GM12865 (cell line): ENCODE measurements around the gene ATG10.

Experiments
- DNase-seq: peaks from one replicate; pipeline ENCODE4 v3.0.0; 2010; ENCODE audit warnings: low read depth
- H3K4me3 ChIP-seq: 2 replicates; pipeline ENCODE4 v1.5.1; 2011; ENCODE audit warnings: mild to moderate bottlenecking, low read depth, low read length, control low read depth
- TF ChIP-seq, protein P1 (sequence below): IDR thresholded peaks from 2 replicates; pipeline ENCODE4 v1.5.1; 2011; ENCODE audit warnings: low read length, control low read depth, low read depth, inconsistent platforms; ENCODE audit not compliant: insufficient read depth; ENCODE audit errors: missing control alignments

ATG10 gene

DNA sequence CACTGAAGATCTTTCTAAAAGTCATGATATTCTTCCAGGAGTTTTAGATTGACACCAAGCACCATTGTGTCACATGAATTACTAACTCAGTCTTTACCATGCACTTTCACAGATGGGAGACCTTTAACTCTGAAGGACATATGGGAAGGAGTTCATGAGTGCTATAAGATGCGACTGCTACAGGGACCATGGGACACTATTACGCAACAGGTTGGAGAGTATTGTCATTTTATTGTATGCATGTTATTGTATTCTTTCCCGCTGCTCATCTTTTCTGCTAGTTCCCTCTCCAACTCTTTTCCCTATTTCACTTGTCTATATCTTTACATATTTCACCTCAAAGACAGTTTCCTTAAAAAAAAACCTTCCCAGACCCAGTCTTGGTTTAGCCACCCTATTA, 206.6 kb downstream of the ATG10 start:
- DNase-seq = no peak
- TF ChIP-seq, protein P1, sequence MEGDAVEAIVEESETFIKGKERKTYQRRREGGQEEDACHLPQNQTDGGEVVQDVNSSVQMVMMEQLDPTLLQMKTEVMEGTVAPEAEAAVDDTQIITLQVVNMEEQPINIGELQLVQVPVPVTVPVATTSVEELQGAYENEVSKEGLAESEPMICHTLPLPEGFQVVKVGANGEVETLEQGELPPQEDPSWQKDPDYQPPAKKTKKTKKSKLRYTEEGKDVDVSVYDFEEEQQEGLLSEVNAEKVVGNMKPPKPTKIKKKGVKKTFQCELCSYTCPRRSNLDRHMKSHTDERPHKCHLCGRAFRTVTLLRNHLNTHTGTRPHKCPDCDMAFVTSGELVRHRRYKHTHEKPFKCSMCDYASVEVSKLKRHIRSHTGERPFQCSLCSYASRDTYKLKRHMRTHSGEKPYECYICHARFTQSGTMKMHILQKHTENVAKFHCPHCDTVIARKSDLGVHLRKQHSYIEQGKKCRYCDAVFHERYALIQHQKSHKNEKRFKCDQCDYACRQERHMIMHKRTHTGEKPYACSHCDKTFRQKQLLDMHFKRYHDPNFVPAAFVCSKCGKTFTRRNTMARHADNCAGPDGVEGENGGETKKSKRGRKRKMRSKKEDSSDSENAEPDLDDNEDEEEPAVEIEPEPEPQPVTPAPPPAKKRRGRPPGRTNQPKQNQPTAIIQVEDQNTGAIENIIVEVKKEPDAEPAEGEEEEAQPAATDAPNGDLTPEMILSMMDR = no peak

DNA sequence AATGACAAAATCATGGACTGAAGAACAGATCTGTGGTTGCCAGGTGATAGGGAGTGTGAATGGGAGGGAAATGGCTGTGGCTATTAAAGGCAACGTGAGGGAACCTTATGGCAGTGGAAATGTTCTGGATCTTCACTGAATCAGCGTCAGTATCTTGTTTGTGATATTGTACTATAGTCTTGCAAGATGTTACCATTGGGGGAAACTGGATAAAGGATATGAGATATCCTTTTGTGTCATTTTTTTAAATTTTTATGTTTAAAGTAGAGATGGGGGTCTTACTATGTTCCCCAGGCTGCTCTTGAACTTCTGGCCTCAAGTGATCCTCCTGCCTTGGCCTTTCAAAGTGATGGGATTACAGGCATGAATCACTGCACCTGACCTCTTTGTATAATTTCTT, 210.8 kb downstream of the ATG10 start:
- DNase-seq = no peak
- TF ChIP-seq, protein P1 = no peak
- no peak overlapping the region for H3K4me3 ChIP-seq

More for the DNA sequence above, 206.6 kb downstream of the ATG10 start:
- H3K4me3 ChIP-seq = no peak overlapping the region

DNA sequence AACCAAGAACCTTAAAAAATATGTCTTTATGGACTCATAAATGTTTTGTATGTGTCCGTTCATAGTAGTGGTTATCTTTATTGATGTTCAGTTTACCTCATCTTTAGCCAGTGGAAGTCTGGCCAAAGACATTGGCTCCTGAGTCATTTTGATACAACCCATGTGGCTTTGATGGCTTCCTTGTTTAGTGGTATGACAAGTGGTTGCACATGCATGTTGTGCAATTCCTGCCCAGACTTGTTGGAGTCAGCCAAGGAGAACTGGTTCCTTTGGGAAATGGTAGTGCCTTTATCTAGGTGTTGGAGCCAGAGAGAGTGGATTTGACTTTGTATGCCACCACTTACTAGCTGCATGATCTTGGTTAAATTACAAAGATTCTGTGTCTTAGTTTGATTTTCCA, 212.0 kb downstream of the ATG10 start:
- TF ChIP-seq, protein P1 = no peak
- H3K4me3 ChIP-seq = no peak overlapping the region
- DNase-seq = peak; percentile 59

DNA sequence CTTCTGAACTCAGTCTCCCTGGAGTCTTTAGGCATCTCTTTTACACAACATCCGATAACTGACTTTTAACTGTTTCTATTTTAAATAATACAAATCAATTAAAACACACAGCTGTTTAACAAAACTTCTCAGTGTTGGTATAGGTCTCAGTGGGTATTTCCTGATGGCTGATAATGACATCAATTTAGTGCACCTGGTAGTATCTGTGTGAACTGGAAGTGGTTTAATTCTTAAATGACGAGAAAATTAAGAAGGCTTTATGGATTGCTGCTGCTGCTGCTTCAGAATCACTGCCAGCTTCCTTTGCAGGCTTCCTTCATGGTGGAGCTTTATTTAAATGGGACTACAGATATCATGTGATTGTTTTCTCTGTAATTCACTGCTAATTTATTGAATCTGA, 214.0 kb downstream of the ATG10 start:
- no peak for DNase-seq
- TF ChIP-seq, protein P1 = no peak

DNA sequence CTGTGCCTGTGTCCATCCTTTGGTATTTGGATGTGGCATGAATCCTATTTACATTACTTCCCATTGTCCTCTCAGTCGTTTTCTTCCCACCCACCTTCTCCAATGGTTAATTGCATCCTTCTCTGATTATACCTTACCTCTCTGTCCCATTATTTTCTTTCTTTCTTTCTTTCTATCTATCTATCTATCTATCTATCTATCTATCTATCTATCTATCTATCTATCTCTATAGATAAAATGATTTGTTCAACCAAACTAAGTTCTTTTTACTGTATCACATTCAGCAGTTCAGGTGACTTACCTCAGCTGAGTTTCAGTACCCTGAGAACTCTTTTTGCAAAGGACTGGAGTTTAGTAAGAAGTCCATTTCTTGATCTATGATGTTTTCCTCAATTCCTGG, 225.7 kb downstream of the ATG10 start:
- no peak overlapping the region for H3K4me3 ChIP-seq
- no peak for DNase-seq
- TF ChIP-seq, protein P1 = no peak

More for the DNA sequence above, 214.0 kb downstream of the ATG10 start:
- H3K4me3 ChIP-seq = no peak overlapping the region

DNA sequence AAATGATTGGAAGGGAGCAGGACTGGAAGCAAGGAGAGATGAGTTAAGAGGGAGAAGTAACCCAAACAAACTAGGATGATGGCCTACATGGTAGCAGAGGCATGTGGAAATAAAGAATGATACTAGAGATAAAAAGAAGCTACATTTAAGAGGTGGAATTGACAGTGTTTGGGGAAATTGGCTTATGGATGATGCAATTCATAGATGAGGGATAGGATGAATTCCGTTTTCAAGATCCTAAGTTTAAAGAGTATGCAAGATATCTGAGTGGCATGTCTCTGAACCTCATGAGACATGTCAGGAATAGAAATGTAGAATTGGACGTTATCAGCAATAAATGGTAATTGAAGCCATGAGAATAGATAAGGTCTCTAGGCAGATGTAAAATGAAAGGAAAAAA, 232.7 kb downstream of the ATG10 start:
- no peak overlapping the region for H3K4me3 ChIP-seq
- DNase-seq = no peak
- TF ChIP-seq, protein P1 = no peak

DNA sequence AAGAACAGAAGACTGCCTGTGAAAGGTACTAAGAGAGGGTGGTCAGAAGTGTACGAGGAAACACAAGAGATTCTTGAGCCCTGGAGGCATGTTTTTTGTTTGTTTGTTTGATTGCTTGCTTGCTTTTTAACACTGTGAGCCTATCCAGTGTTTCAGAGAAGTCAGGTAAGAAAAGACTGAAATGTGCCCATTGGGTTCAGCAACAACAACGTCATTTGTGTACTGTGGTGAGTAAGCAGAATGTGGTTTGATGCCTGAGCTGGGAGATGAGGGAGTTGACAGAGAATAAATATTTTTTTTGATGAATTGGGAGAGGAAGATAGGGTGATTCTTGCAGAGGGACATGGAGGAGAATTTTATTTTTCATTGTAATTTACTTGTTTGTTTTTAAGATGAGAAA, 233.2 kb downstream of the ATG10 start:
- DNase-seq = no peak
- TF ChIP-seq, protein P1 = no peak
- no peak overlapping the region for H3K4me3 ChIP-seq
